Central memory CD8-positive, alpha-beta T cell (primary cell): ENCODE data around the gene NKAIN2.
"Not testable (repeated sequence)": the region's sequence is repeated elsewhere in the genome, so short reads cannot be mapped to it uniquely, and the experiment has no call there.

ENCODE experiments used
- ATAC-seq: fragments of 150-1000 bp; cut with Tn5 transposase; replicated peaks from 2 replicates; pipeline ENCODE4 v1.10.0; 2022; ENCODE audit warnings: mild to moderate bottlenecking, moderate FRiP score, moderate number of reproducible peaks; ENCODE audit not compliant: poor library complexity, severe bottlenecking; ENCODE audit errors: extremely low read depth
- DNase-seq, 2 donors: peaks; one replicate each; pipeline ENCODE4 v3.0.0; 2021; ENCODE audit warnings: low spot score in 2 of 2
- H3K27ac Mint-ChIP-seq: one replicate; pipeline ENCODE4 v1.8.0; 2022; ENCODE audit warnings: low read depth, mild to moderate bottlenecking, moderate library complexity, mixed read lengths
- H3K27me3 Mint-ChIP-seq: one replicate; pipeline ENCODE4 v1.8.0; 2022; ENCODE audit warnings: mixed read lengths
- H3K36me3 Mint-ChIP-seq: one replicate; pipeline ENCODE4 v1.8.0; 2022; ENCODE audit warnings: mild to moderate bottlenecking, moderate library complexity, mixed read lengths; ENCODE audit not compliant: insufficient read depth
- H3K4me1 Mint-ChIP-seq: one replicate; pipeline ENCODE4 v1.8.0; 2022; ENCODE audit warnings: mixed read lengths
- H3K4me3 Mint-ChIP-seq: one replicate; pipeline ENCODE4 v1.8.0; 2022; ENCODE audit warnings: mild to moderate bottlenecking, moderate library complexity, mixed read lengths
- H3K9me3 Mint-ChIP-seq: one replicate; pipeline ENCODE4 v1.8.0; 2022; ENCODE audit warnings: mixed read lengths

NKAIN2 gene

GRCh38 chr6:124123617-124124209 is 320.0 kb downstream of the NKAIN2 start:
- DNase-seq = no peak
- Mint-ChIP-seq H3K9me3 (peaks cover 29% of the 10 kb centered on the region), H3K36me3 (no peaks in the 10 kb centered on the region), H3K27me3 (no peaks in the 10 kb centered on the region), H3K27ac (no peak overlapping the region), H3K4me1 (no peaks in the 10 kb centered on the region), H3K4me3 (no peak overlapping the region)
- ATAC-seq = no peak

- Mint-ChIP-seq H3K36me3 (peaks cover 3% of the 10 kb centered on the region), H3K4me1 (no peaks in the 10 kb centered on the region), H3K27ac (no peak overlapping the region), H3K4me3 (no peak overlapping the region), H3K27me3 (no peaks in the 10 kb centered on the region), H3K9me3 (peaks cover 32% of the 10 kb centered on the region)
- ATAC-seq (no peak), DNase-seq (no peak)
Measured at GRCh38 chr6:124131259-124131658, 327.6 kb downstream of the NKAIN2 start.

GRCh38 chr6:124131779-124132178 is 328.1 kb downstream of the NKAIN2 start:
- DNase-seq (no peak), ATAC-seq (no peak)
- H3K27ac Mint-ChIP-seq = no peak overlapping the region
- no peaks in the 10 kb centered on the region for H3K4me1 Mint-ChIP-seq
- H3K9me3 Mint-ChIP-seq = peaks cover 29% of the 10 kb centered on the region
- H3K36me3 Mint-ChIP-seq = peaks cover 3% of the 10 kb centered on the region
- no peak overlapping the region for H3K4me3 Mint-ChIP-seq
- H3K27me3 Mint-ChIP-seq = no peaks in the 10 kb centered on the region

GRCh38 chr6:124132256-124132655 is 328.6 kb downstream of the NKAIN2 start:
- DNase-seq = no peak
- no peak for ATAC-seq
- H3K36me3 Mint-ChIP-seq = peaks cover 3% of the 10 kb centered on the region
- H3K27ac Mint-ChIP-seq = no peak overlapping the region
- H3K4me3 Mint-ChIP-seq = no peak overlapping the region
- no peaks in the 10 kb centered on the region for H3K27me3 Mint-ChIP-seq
- H3K9me3 Mint-ChIP-seq = peaks cover 24% of the 10 kb centered on the region
- H3K4me1 Mint-ChIP-seq = no peaks in the 10 kb centered on the region

- no peaks in the 10 kb centered on the region for H3K27me3 Mint-ChIP-seq
- H3K4me3 Mint-ChIP-seq = no peak overlapping the region
- H3K9me3 Mint-ChIP-seq = peaks cover 8% of the 10 kb centered on the region
- ATAC-seq (no peak), DNase-seq (no peak)
- H3K4me1 Mint-ChIP-seq = no peaks in the 10 kb centered on the region
- H3K36me3 Mint-ChIP-seq = no peaks in the 10 kb centered on the region
- no peak overlapping the region for H3K27ac Mint-ChIP-seq
Measured at GRCh38 chr6:124142852-124143251, 339.2 kb downstream of the NKAIN2 start.

GRCh38 chr6:124143435-124143834 is 339.8 kb downstream of the NKAIN2 start:
- no peak overlapping the region for H3K27ac Mint-ChIP-seq
- H3K27me3 Mint-ChIP-seq = no peaks in the 10 kb centered on the region
- peaks cover 8% of the 10 kb centered on the region for H3K9me3 Mint-ChIP-seq
- H3K4me1 Mint-ChIP-seq = no peaks in the 10 kb centered on the region
- H3K4me3 Mint-ChIP-seq = no peak overlapping the region
- H3K36me3 Mint-ChIP-seq = no peaks in the 10 kb centered on the region
- ATAC-seq (no peak), DNase-seq (no peak)

- H3K36me3 Mint-ChIP-seq = no peaks in the 10 kb centered on the region
Measured at GRCh38 chr6:124147621-124148020, 344.0 kb downstream of the NKAIN2 start.

GRCh38 chr6:124148236-124148957 is 344.7 kb downstream of the NKAIN2 start:
- Mint-ChIP-seq H3K4me3 (no peak overlapping the region), H3K27me3 (no peaks in the 10 kb centered on the region), H3K27ac (no peak overlapping the region), H3K36me3 (no peaks in the 10 kb centered on the region), H3K9me3 (no peaks in the 10 kb centered on the region), H3K4me1 (no peaks in the 10 kb centered on the region)
- ATAC-seq (no peak), DNase-seq (no peak)

More at GRCh38 chr6:124147621-124148020, 344.0 kb downstream of the NKAIN2 start:
- H3K27ac Mint-ChIP-seq = no peak overlapping the region
- no peaks in the 10 kb centered on the region for H3K4me1 Mint-ChIP-seq
- ATAC-seq = no peak
- H3K4me3 Mint-ChIP-seq = no peak overlapping the region
- DNase-seq = no peak
- H3K27me3 Mint-ChIP-seq = no peaks in the 10 kb centered on the region
- H3K9me3 Mint-ChIP-seq = no peaks in the 10 kb centered on the region

GRCh38 chr6:124149646-124150045 is 346.0 kb downstream of the NKAIN2 start:
- Mint-ChIP-seq H3K4me1 (no peaks in the 10 kb centered on the region), H3K9me3 (no peaks in the 10 kb centered on the region), H3K27ac (no peak overlapping the region), H3K27me3 (no peaks in the 10 kb centered on the region), H3K4me3 (no peak overlapping the region), H3K36me3 (no peaks in the 10 kb centered on the region)
- DNase-seq (no peak), ATAC-seq (no peak)

GRCh38 chr6:124158024-124158423 is 354.4 kb downstream of the NKAIN2 start:
- Mint-ChIP-seq H3K4me1 (no peaks in the 10 kb centered on the region), H3K27ac (no peak overlapping the region), H3K9me3 (peaks cover 12% of the 10 kb centered on the region), H3K36me3 (no peaks in the 10 kb centered on the region), H3K4me3 (no peak overlapping the region), H3K27me3 (no peaks in the 10 kb centered on the region)
- no peak for ATAC-seq
- no peak for DNase-seq

- DNase-seq = no peak
- H3K27me3 Mint-ChIP-seq = no peaks in the 10 kb centered on the region
- H3K4me1 Mint-ChIP-seq = no peaks in the 10 kb centered on the region
- no peaks in the 10 kb centered on the region for H3K9me3 Mint-ChIP-seq
- ATAC-seq = no peak
- H3K27ac Mint-ChIP-seq = no peak overlapping the region
- H3K4me3 Mint-ChIP-seq = no peak overlapping the region
- no peaks in the 10 kb centered on the region for H3K36me3 Mint-ChIP-seq
Measured at GRCh38 chr6:124163676-124164075, 360.0 kb downstream of the NKAIN2 start.

- Mint-ChIP-seq H3K27me3 (no peaks in the 10 kb centered on the region), H3K4me3 (no peak overlapping the region), H3K4me1 (no peaks in the 10 kb centered on the region), H3K9me3 (no peaks in the 10 kb centered on the region), H3K27ac (no peak overlapping the region), H3K36me3 (no peaks in the 10 kb centered on the region)
- ATAC-seq (no peak), DNase-seq (no peak)
Measured at GRCh38 chr6:124164343-124164742, 360.7 kb downstream of the NKAIN2 start.

GRCh38 chr6:124167249-124167648 is 363.6 kb downstream of the NKAIN2 start:
- H3K27me3 Mint-ChIP-seq, H3K36me3 Mint-ChIP-seq, H3K4me3 Mint-ChIP-seq, ATAC-seq, H3K9me3 Mint-ChIP-seq, H3K4me1 Mint-ChIP-seq, H3K27ac Mint-ChIP-seq, DNase-seq: not testable (repeated sequence)
